B cell (primary cell): ENCODE data around the gene LASP1.

Experiments used
- EZH2 ChIP-seq: IDR thresholded peaks from 2 replicates; pipeline ENCODE4 v1.6.1; 2012; ENCODE audit warnings: borderline replicate concordance, low read depth, mild to moderate bottlenecking, moderate library complexity, low read length; ENCODE audit not compliant: insufficient read depth, poor library complexity, severe bottlenecking
- TF ChIP-seq, protein P1 (sequence below): fragments of 200-600 bp; IDR thresholded peaks from one replicate; pipeline ENCODE4 v1.8.0; 2022; ENCODE audit warnings: antibody characterized with exemption, mild to moderate bottlenecking

DNA sequence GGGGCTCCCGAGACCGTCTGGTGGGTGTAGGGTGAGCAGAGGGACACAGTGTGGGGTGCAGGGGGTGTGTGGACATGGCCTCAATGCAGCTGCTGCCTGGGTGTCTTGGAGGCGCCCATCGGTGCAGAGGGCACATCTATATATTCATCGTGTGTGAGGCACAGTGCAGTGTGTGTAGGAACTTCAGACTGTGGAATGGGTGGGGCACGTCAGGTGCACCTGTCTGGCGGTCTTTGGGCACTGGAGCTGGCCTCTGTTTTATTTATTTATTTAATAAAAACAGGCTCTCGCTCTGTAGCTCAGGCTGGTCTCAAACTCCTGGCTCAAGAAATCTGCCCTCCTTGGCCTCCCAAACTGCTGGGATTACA lies 16.8 kb downstream of the LASP1 start:
- TF ChIP-seq, protein P1, sequence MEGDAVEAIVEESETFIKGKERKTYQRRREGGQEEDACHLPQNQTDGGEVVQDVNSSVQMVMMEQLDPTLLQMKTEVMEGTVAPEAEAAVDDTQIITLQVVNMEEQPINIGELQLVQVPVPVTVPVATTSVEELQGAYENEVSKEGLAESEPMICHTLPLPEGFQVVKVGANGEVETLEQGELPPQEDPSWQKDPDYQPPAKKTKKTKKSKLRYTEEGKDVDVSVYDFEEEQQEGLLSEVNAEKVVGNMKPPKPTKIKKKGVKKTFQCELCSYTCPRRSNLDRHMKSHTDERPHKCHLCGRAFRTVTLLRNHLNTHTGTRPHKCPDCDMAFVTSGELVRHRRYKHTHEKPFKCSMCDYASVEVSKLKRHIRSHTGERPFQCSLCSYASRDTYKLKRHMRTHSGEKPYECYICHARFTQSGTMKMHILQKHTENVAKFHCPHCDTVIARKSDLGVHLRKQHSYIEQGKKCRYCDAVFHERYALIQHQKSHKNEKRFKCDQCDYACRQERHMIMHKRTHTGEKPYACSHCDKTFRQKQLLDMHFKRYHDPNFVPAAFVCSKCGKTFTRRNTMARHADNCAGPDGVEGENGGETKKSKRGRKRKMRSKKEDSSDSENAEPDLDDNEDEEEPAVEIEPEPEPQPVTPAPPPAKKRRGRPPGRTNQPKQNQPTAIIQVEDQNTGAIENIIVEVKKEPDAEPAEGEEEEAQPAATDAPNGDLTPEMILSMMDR, result no peak
- no peak for TF ChIP-seq EZH2
